Endothelial cell of umbilical vein (primary cell): ENCODE data around the gene ANO4. TPM values are rescaled to one million over a fixed set of nuclear protein-coding genes. Genes with fewer than 3 reads are reported as not detected.

ENCODE experiments used
- BruUV-seq: library from RNA; stranded (reverse); fragments of 400-500 nt; replicated peaks from 2 replicates; lab custom pipeline; 2021; lab: Mats Ljungman, UMichigan
- CTCF ChIA-PET: fragments of 300-600, 350-600 bp; sonication (Branson Sonifier 250); formaldehyde crosslinking; loops from one replicate; lab custom pipeline; 2021; ENCODE audit warnings: antibody characterized with exemption, inconsistent platforms; lab: Charles Lee
- POLR2A ChIA-PET: fragments of 300-600, 350-600 bp; sonication (Branson Sonifier 250); formaldehyde crosslinking; loops from one replicate; lab custom pipeline; 2021; ENCODE audit warnings: antibody characterized with exemption, inconsistent platforms; lab: Charles Lee
- DNase-seq: peaks from one replicate; pipeline ENCODE4 v3.0.0-alpha.2; 2011; ENCODE audit warnings: low read depth, low spot score
- FAIRE-seq: peaks from 2 replicates; lab custom pipeline; 2011; peaks lifted over from hg19 to GRCh38; lab: Jason Lieb, UNC
- H2AFZ ChIP-seq: 2 replicates; pipeline ENCODE4 v1.6.0; 2012; ENCODE audit warnings: low read depth, low read length, control low read depth, inconsistent platforms
- H3K27ac ChIP-seq: 2 replicates; pipeline ENCODE4 v1.5.1; 2011; ENCODE audit warnings: low read depth, mild to moderate bottlenecking, control low read depth, low read length, moderate library complexity; ENCODE audit not compliant: insufficient read depth
- H3K27me3 ChIP-seq, 2 experiments: 2 replicates each; pipeline versions ENCODE4 v1.6.0 to v1.6.1; 2011; ENCODE audit warnings: low read length in 2 of 2, mixed read lengths in 1 of 2; ENCODE audit not compliant: control insufficient read depth in 2 of 2, insufficient read depth in 2 of 2
- H3K36me3 ChIP-seq, 2 experiments: 2 replicates in 1 of 2; 3 replicates in 1 of 2; pipeline ENCODE4 v1.5.1; 2011; ENCODE audit warnings: low read length in 2 of 2, mild to moderate bottlenecking in 1 of 2, moderate library complexity in 1 of 2; ENCODE audit not compliant: control insufficient read depth in 2 of 2, insufficient read depth in 2 of 2; ENCODE audit errors: extremely low read depth in 1 of 2
- H3K4me1 ChIP-seq: 3 replicates; pipeline ENCODE4 v1.5.1; 2011; ENCODE audit warnings: mild to moderate bottlenecking, low read length; ENCODE audit not compliant: control insufficient read depth, insufficient read depth; ENCODE audit errors: extremely low read depth
- H3K4me2 ChIP-seq: 2 replicates; pipeline ENCODE4 v1.6.1; 2011; ENCODE audit warnings: low read length, control low read depth, mixed read lengths; ENCODE audit not compliant: insufficient read depth
- H3K4me3 ChIP-seq, 3 experiments: fragments of 200-600 bp in 1 of 3; sonication (generic), shearing (Covaris generic) in 1 of 3; replicated peaks in 1 of 3; 2 replicates each; pipeline ENCODE4 v1.5.1; 2011 to 2016; ENCODE audit warnings: control low read depth in 3 of 3, low read length in 3 of 3, mild to moderate bottlenecking in 2 of 3, inconsistent platforms in 1 of 3, low read depth in 1 of 3, moderate library complexity in 1 of 3; ENCODE audit not compliant: insufficient read depth in 1 of 3
- H3K79me2 ChIP-seq: 2 replicates; pipeline ENCODE4 v1.6.0; 2012; ENCODE audit warnings: low read length, inconsistent platforms; ENCODE audit not compliant: control insufficient read depth, insufficient read depth
- H3K9ac ChIP-seq: replicated peaks from 2 replicates; pipeline ENCODE3; 2011; ENCODE audit warnings: low read length, control low read depth; ENCODE audit not compliant: insufficient read depth; ENCODE audit errors: extremely low read depth
- H3K9me1 ChIP-seq: replicated peaks from 3 replicates; pipeline ENCODE4 v1.6.0; 2011; ENCODE audit warnings: mild to moderate bottlenecking, low read length; ENCODE audit not compliant: control insufficient read depth, insufficient read depth; ENCODE audit errors: extremely low read depth
- H3K9me3 ChIP-seq: replicated peaks from 2 replicates; pipeline ENCODE4 v1.5.1; 2012; ENCODE audit warnings: low read length, inconsistent platforms; ENCODE audit not compliant: control insufficient read depth, insufficient read depth
- H4K20me1 ChIP-seq: replicated peaks from 2 replicates; pipeline ENCODE3; 2011; ENCODE audit warnings: mild to moderate bottlenecking, low read length; ENCODE audit not compliant: control insufficient read depth, insufficient read depth; ENCODE audit errors: extremely low read depth
- FOS ChIP-seq: IDR thresholded peaks from 2 replicates; pipeline ENCODE4 v1.6.1; 2011; ENCODE audit warnings: mild to moderate bottlenecking, low read length, moderate library complexity, borderline replicate concordance; ENCODE audit not compliant: insufficient read depth
- GATA2 ChIP-seq: IDR thresholded peaks from 2 replicates; pipeline ENCODE4 v1.7.0; 2011; ENCODE audit warnings: low read depth, mild to moderate bottlenecking, moderate library complexity, mixed read lengths, low read length; ENCODE audit not compliant: insufficient read length, insufficient read depth
- JUN ChIP-seq: IDR thresholded peaks from 2 replicates; pipeline ENCODE4 v1.6.1; 2011; ENCODE audit warnings: borderline replicate concordance, low read depth; ENCODE audit not compliant: insufficient read length, insufficient read depth
- MAX ChIP-seq: IDR thresholded peaks from 2 replicates; pipeline ENCODE4 v1.6.1; 2011; ENCODE audit not compliant: insufficient read depth, insufficient read length
- MYC ChIP-seq: IDR thresholded peaks from one replicate; pipeline ENCODE4 v1.6.1; 2011; ENCODE audit warnings: mild to moderate bottlenecking, low read depth, low read length
- POLR2AphosphoS5 ChIP-seq: IDR thresholded peaks from 2 replicates; pipeline ENCODE4 v1.6.1; 2012; ENCODE audit warnings: low read depth, mild to moderate bottlenecking, control low read depth, low read length, moderate library complexity; ENCODE audit not compliant: insufficient read depth
- dilution Hi-C: fragments of 300-500 bp; cut with MboI; formaldehyde crosslinking; loops from one replicate; pipeline ENCODE4 v1.15.0; 2019; ENCODE audit warnings: low sequenced_read_pairs; ENCODE audit not compliant: extremely low pct_ligation_motif_present
- intact Hi-C: fragments of 100-400 bp; cut with micrococcal nuclease; formaldehyde crosslinking; loops from one replicate; pipeline ENCODE4 v1.10.0; 2022
- polyA plus RNA-seq, 4 experiments: library from polyadenylated mRNA; depleted of rRNA in 3 of 4; stranded (reverse) in 3 of 4; unstranded in 1 of 4; fragments of >200 nt; gene quantifications; 2 replicates each; pipeline versions ENCODE4 v1.2.1 to v1.2.3, GENCODE V29; 2011 to 2012; ENCODE audit warnings: missing spikeins in 1 of 4
- total RNA-seq: library from RNA; stranded (reverse); gene quantifications from 2 replicates; pipeline ENCODE4 v1.2.3, GENCODE V29; 2021

Gene ANO4
- total and polyA plus RNA-seq, 2 donors (not counting 3 experiments of a cell fraction or from before 2014, with no cell fraction given) = 0.25 TPM; not detected in 1

- intact Hi-C loops (no loop called here), dilution Hi-C loops (no loop called here)
- BruUV-seq = no TSS peak
- Histone ChIP-seq H3K9me1 (no peaks in the 10 kb centered on the region), H3K27ac (no peak overlapping the region), H3K9ac (no peak overlapping the region), H3K4me1 (peaks cover 14% of the 10 kb centered on the region), H3K4me3 (no peak overlapping the region), H4K20me1 (no peaks in the 10 kb centered on the region), H3K4me2 (no peak overlapping the region), H3K9me3 (peaks cover 2% of the 10 kb centered on the region), H3K36me3 (no peaks in the 10 kb centered on the region), H3K27me3 (no peaks in the 10 kb centered on the region), H2AFZ (no peak overlapping the region), H3K79me2 (no peaks in the 10 kb centered on the region)
- FAIRE-seq (no peak), DNase-seq (no peak)
- POLR2A ChIA-PET = no interaction called here
- CTCF ChIA-PET = interaction anchor here (0.6 kb wide), 1 partner anchor 931 kb away, joined by 4 read pairs; no protein-coding TSS in a partner anchor
- TF ChIP-seq POLR2AphosphoS5 (no peak), MAX (no peak), FOS (no peak), MYC (no peak), GATA2 (no peak)
Observed at GRCh38 chr12:101015044-101015443, 220.5 kb downstream of the ANO4 start.

- H3K27me3 ChIP-seq = no peaks in the 10 kb centered on the region
- H3K4me3 ChIP-seq = no peak overlapping the region
- peak overlapping the region; percentile 61 for H3K27ac ChIP-seq
- no peaks in the 10 kb centered on the region for H3K79me2 ChIP-seq
- ChIA-PET CTCF (interaction anchor here (1.2 to 1.4 kb wide), 2 partner anchors 93 to 191 kb away, joined by 3 read pairs; no protein-coding TSS in a partner anchor), POLR2A (no interaction called here)
- H4K20me1 ChIP-seq = no peaks in the 10 kb centered on the region
- H3K9me1 ChIP-seq = no peaks in the 10 kb centered on the region
- BruUV-seq = no TSS peak
- FAIRE-seq = peak; percentile 55
- DNase-seq = peak; percentile 85
- TF ChIP-seq JUN (peak; percentile 79), POLR2AphosphoS5 (peak; percentile 31), MYC (no peak), FOS (peak; percentile 66)
- H2AFZ ChIP-seq = no peak overlapping the region
- intact Hi-C loops (loop anchor here (1.0 kb wide), 2 partner anchors 30 to 34 kb away; no protein-coding TSS in a partner anchor), dilution Hi-C loops (no loop called here)
- H3K9me3 ChIP-seq = peaks cover 2% of the 10 kb centered on the region
- H3K9ac ChIP-seq = peak overlapping the region; percentile 42
- peaks cover 24% of the 10 kb centered on the region for H3K4me1 ChIP-seq
- H3K36me3 ChIP-seq = no peaks in the 10 kb centered on the region
- no peak overlapping the region for H3K4me2 ChIP-seq
Observed at GRCh38 chr12:101018540-101018939, 224.0 kb downstream of the ANO4 start.
